Mammary epithelial cell (primary cell): ENCODE data around the gene AGFG2.

Experiments
- EZH2 ChIP-seq: IDR thresholded peaks from 2 replicates; pipeline ENCODE4 v1.6.1; 2012; ENCODE audit warnings: low read length, inconsistent platforms, borderline replicate concordance
- TF ChIP-seq, protein P1 (sequence below), 2 donors: IDR thresholded peaks in 1 of 2; conservative IDR thresholded peaks in 1 of 2; 2 replicates each; pipeline ENCODE4 v1.5.1; 2011 to 2012; ENCODE audit warnings: inconsistent platforms in 2 of 2, low read length in 2 of 2, mild to moderate bottlenecking in 2 of 2, control low read depth in 1 of 2, low read depth in 1 of 2; ENCODE audit not compliant: insufficient read depth in 1 of 2; ENCODE audit errors: extremely low read depth in 1 of 2

DNA sequence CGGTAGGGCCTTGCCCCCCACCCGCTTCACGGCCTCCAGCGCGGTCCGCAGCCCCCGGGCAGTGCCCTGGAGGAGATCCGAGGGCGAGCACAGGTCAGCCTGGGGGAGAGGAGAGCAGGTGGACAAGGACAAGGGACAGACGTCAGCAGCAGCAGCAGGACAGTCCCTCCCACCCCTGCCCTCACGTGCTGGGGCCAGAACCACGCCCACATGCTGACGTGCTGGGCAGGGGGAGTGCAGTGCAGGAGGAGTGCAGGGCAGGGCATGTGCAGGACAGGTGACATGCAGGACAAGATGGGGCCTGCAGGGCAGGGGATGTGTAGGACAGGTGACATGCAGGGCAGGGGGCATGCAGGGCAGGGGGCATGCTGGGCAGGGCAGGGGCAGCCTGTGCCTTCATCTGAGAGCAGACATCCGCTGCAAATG is 36.2 kb downstream of the AGFG2 start:
- no peak for TF ChIP-seq EZH2
- TF ChIP-seq, protein P1, sequence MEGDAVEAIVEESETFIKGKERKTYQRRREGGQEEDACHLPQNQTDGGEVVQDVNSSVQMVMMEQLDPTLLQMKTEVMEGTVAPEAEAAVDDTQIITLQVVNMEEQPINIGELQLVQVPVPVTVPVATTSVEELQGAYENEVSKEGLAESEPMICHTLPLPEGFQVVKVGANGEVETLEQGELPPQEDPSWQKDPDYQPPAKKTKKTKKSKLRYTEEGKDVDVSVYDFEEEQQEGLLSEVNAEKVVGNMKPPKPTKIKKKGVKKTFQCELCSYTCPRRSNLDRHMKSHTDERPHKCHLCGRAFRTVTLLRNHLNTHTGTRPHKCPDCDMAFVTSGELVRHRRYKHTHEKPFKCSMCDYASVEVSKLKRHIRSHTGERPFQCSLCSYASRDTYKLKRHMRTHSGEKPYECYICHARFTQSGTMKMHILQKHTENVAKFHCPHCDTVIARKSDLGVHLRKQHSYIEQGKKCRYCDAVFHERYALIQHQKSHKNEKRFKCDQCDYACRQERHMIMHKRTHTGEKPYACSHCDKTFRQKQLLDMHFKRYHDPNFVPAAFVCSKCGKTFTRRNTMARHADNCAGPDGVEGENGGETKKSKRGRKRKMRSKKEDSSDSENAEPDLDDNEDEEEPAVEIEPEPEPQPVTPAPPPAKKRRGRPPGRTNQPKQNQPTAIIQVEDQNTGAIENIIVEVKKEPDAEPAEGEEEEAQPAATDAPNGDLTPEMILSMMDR (conservative IDR thresholded peaks at IDR 0.05 in 1 of 2, IDR thresholded peaks at IDR 0.05 in 1 of 2; ENCODE audit: extremely low read depth in 1 of 2, insufficient read depth in 1 of 2, low read depth in 1 of 2, low read length in 2 of 2) = no peak
